HG03196 (cell line): ENCODE data around the gene NUAK1.

Experiments used
- ATAC-seq: cut with Tn5 transposase; IDR thresholded peaks from one replicate; pipeline ENCODE4 v1.9.1; 2021; ENCODE audit not compliant: unreplicated experiment

The NUAK1 gene

GRCh38 chr12:106132175-106133135 lies 6.3 kb downstream of the NUAK1 start:
- ATAC-seq = no peak

DNA sequence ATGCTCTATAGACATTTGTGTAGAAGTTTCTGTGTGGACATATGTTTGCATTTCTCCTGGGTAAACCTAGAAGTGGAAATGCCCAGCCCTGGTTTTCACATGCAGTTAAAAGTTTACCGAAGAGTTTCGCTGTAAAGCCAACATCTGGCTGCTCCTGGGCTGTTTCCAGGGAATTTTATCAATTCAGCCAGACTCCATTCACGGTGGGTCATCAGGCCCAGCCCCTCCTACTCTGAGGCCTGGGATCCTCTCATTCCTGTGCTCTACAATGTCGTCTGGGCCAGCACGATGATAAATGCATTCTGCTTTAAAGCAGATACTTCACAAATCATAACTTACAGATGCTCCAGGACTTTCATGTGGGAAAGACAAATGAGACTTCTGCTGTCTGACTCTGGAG lies 7.1 kb downstream of the NUAK1 start:
- no peak for ATAC-seq

GRCh38 chr12:106130474-106131113 lies 8.2 kb downstream of the NUAK1 start:
- ATAC-seq = no peak

- ATAC-seq = no peak
Measured at GRCh38 chr12:106128585-106129328, 10.0 kb downstream of the NUAK1 start.

- no peak for ATAC-seq
Measured at GRCh38 chr12:106127338-106128126, 11.2 kb downstream of the NUAK1 start.

DNA sequence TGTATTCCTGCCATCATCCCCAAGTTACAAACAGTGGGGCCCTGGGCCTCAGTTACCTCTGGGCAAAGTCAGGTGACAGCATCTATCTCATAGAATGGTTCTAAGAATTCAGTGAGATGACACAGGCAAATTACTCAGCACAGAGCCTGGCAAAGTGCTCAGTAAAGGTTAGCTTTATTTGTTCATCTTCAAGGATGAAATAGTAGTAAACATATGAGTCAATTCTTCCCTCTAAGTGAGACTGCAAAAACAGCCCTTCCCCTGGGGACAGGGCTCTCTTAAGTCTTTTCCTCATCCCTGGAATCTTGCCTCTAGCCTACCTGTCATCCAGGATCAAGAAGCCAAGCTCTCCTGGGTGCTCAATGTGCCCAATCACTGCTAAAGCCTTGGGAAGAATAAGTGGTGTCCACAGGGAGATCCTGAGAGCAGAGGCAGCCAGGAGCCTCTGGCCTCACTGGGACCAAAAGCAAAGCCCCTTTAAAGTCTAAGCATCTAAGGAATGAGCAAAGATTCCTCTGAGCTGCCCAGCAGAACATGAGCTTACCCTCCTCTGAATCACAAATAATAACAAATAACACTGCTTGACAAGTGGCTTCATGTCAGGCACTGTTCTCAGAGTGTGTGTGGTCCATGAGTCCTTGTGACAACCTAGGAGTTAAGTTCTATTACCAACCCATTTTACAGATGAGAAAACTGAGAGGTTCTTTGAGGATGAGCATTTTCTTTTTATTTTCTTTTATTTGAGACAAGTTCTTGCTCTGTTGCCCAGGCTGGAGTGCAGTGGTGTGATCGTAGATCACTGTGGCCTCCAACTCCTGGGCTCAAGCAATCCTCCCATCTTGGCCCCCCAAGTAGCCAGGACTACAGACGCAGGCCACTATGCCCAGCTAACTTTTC lies 12.1 kb downstream of the NUAK1 start:
- ATAC-seq = no peak

DNA sequence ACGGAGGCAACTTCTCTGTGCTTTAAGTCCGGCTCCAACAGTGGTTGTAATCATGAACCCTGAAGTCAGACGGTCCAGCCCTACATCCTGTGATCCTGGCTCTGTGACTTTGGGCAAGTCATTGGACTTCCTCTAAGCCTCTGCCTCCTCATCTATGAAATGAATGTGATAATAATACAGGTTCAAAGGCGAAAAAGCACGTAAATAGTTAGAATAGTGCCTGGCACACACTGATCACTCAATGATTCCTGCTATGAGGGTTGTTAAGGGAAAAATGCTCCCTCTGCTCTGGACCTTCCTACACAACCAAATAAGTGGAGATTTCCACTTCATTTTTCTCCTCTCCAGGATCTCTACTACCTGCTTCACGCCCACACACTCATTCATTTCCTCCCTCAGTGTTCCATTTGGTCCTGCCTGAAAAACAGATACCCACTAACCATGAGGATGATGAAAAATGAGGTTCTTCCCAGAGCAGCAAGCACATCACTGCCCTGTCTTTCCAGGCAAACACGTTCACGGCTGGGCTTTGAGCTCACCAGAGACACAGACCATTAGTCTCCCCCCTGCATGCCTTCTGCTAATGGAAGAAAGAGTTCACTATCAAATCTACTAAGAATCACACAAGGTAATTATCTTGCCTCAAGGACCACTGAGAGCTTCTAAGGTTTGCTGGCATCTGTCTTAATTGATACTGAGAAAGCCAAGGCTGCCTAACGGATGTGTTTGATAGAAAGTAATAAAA lies 13.2 kb downstream of the NUAK1 start:
- no peak for ATAC-seq

- ATAC-seq = no peak
Measured at GRCh38 chr12:106123551-106124081, 15.1 kb downstream of the NUAK1 start.

- no peak for ATAC-seq
Measured at GRCh38 chr12:106123110-106123509, 15.6 kb downstream of the NUAK1 start.

- ATAC-seq = no peak
Measured at GRCh38 chr12:106122004-106122403, 16.8 kb downstream of the NUAK1 start.

DNA sequence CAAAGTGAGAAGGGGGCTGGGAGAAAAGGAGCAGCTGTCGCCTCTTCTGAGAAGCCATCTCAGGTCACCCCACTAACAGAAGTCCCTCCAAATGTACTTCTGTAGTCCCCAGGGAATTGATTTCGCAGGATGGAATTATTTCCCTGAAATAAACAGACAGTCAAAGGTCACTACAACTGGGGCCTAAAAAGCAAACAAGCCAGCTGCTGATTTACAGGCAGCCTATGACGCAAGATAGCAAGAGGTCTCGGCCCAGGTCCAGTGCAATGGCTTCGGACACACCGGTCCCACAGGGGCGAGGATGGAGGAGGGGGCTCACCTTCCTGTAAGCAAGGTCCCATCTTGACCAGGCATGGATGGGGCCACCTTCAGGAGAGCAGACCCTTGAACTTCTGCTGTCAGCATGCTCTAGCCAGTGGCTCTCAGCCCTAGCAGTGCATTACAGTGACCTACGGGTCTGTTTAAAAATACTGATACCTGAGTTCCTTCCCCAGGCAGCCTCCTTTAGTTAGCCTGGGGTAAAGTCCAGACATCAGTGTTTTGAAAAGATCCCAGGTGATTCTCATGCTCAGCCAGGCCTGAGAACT lies 18.1 kb downstream of the NUAK1 start:
- no peak for ATAC-seq

DNA sequence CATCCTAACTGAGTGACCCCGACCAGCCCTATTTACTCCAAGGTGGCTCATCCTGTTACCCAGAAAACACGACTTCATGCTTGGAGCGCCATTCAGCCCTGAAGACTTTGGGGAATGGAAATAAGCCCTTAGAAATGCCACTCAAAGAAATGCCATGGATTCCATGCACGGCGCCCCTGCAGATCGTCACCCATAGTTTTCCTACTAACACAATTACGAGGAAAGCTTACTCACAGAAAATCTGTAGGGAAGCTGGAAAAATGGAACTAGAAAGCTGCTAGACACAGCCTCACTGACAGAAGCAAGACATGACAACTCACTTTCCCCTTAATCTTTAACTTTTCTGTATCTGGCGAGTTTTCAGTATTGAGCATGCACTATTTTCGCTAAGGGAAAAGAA lies 19.5 kb downstream of the NUAK1 start:
- ATAC-seq = no peak

DNA sequence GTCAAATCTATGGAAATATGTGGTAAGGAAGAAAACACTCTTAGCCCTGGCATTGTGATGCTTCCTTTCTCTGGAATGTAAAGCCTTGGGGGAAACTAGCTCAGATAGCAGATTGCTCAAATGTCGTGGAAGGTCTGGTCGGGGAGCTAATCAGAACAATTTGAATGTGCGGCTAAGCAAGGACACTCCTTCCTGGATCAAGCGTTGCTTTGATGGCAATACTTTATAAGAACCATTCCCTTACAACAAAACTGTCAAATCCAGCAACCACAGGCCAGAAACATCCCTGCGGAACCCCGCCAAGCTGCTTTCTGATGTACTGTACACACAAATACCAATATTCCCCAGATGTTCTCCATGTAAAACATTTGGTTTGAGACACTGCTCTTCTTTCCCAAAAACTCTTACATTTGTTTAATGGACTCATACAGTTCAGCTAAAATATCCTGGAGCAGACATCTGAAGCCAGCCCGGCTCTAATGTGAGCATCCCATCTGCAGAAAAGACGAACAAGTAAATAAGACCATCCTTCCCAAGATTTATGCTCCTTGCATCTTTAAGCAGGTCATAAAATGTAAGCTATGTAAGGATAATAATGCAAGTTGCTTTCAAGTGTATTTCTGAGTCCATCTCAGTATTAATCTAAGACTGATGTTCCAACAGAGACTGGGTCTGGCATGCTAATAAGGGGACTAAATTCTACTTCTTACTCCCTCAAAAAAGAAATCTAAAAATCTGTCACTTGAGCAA lies 20.2 kb downstream of the NUAK1 start:
- ATAC-seq = no peak

DNA sequence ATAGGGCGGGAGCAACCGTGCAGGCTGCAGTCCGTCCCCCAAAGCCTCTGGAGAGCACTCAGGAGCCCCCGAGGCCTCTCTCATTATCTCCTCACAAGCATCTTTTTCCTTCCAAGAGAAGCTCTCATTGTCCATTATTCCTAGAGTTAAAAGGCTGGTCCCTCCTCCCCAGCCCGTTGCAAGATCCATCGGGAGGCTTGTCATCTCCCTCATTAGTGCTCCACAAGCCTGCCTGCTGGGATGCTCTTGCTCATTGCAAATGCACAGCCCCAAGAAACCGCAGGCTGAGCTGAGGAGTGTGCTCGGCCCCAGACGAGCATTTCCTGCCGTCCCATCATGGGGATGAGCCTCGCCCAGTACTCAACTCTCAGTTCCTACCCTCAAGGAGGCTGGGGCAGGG lies 23.3 kb downstream of the NUAK1 start:
- no peak for ATAC-seq

GRCh38 chr12:106114447-106115068 lies 24.2 kb downstream of the NUAK1 start:
- ATAC-seq = no peak

GRCh38 chr12:106113824-106114446 lies 24.8 kb downstream of the NUAK1 start:
- ATAC-seq = no peak

DNA sequence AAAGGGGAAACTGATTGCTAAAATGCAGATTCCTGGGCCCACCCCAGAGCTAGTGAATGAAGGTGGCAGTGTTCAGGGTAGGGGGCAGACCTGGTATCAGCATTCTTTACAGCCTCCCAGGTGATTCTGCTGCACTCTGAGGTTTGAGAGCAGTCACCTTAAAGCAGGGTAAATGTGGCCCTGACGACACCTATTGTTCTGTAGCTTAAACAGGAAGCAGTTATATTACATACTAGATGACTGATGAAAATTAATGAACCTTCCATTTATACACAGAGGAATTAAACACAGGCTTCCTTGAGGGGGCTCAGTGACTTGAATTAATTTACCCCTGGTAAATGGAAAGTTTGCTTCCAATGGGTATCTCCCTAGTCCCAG lies 25.3 kb downstream of the NUAK1 start:
- ATAC-seq = no peak
